ENCODE data around the gene ZNF652.
A peak's percentile ranks its signal among the peaks of the same experiment; 100 is the strongest.

ZNF652 gene

DNA sequence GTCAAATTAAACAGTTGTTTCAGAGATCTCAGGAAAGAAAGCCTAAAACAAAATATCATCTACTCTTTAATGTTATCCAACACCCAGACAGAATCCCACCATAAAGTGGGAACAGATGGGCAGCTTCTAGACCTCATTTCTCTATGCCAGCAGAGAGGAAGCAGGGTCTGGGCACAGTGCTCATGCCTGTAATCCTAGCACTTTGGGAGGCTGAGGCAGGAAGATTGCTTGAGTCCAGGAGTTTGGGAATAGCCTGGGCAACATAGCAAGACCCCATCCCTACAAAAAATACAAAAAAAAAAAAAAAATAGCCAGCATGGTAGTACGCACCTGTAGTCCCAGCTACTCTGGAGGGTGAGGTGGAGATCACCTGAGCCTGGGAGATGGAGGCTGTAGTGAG lies 13.5 kb upstream of the ZNF652 start:
- no peaks in the 10 kb centered on the region for H3K27me3 ChIP-seq
- TF ChIP-seq, protein P1, sequence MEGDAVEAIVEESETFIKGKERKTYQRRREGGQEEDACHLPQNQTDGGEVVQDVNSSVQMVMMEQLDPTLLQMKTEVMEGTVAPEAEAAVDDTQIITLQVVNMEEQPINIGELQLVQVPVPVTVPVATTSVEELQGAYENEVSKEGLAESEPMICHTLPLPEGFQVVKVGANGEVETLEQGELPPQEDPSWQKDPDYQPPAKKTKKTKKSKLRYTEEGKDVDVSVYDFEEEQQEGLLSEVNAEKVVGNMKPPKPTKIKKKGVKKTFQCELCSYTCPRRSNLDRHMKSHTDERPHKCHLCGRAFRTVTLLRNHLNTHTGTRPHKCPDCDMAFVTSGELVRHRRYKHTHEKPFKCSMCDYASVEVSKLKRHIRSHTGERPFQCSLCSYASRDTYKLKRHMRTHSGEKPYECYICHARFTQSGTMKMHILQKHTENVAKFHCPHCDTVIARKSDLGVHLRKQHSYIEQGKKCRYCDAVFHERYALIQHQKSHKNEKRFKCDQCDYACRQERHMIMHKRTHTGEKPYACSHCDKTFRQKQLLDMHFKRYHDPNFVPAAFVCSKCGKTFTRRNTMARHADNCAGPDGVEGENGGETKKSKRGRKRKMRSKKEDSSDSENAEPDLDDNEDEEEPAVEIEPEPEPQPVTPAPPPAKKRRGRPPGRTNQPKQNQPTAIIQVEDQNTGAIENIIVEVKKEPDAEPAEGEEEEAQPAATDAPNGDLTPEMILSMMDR (IDR thresholded peaks at IDR 0.05), result no peak
- peaks cover 18% of the 10 kb centered on the region in 2 experiments for H3K4me1 ChIP-seq (ENCODE audit: control insufficient read depth in 1 of 2, insufficient read depth in 1 of 2, low read depth in 1 of 2, low read length in 1 of 2)
- H3K36me3 ChIP-seq, result no peaks in the 10 kb centered on the region
- H3K4me3 ChIP-seq (ENCODE audit: low read depth in 1 of 2, low read length in 1 of 2), result no peak overlapping the region
- H3K27ac ChIP-seq, result no peak overlapping the region
- H3K9me3 ChIP-seq, result no peaks in the 10 kb centered on the region

DNA sequence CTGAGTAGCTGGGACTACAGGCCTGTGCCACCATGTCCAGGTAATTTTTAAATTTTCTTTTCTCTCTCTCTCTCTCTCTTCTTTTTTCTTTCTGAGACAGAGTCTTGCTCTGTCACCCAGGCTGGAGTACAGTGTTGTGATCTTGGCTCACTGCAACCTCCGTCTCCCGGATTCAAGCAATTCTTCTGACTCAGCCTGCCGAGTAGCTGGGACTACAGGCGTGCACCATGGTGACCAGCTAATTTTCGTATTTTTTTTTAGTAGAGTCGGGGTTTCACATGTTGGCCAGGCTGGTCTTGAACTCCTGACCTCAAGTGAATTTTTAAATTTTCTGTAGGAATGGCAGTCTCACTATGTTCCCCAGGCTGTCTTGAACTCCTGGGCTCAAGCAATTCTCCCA lies 11.1 kb upstream of the ZNF652 start:
- TF ChIP-seq, protein P1 (IDR thresholded peaks at IDR 0.05), result no peak
- no peak overlapping the region for H3K27ac ChIP-seq
- no peak overlapping the region for H3K4me3 ChIP-seq (ENCODE audit: low read depth in 1 of 2, low read length in 1 of 2)
- H3K36me3 ChIP-seq, result no peaks in the 10 kb centered on the region
- no peaks in the 10 kb centered on the region for H3K27me3 ChIP-seq
- peaks cover 17 to 19% of the 10 kb centered on the region in 2 experiments for H3K4me1 ChIP-seq (ENCODE audit: control insufficient read depth in 1 of 2, insufficient read depth in 1 of 2, low read depth in 1 of 2, low read length in 1 of 2)
- H3K9me3 ChIP-seq, result no peaks in the 10 kb centered on the region

DNA sequence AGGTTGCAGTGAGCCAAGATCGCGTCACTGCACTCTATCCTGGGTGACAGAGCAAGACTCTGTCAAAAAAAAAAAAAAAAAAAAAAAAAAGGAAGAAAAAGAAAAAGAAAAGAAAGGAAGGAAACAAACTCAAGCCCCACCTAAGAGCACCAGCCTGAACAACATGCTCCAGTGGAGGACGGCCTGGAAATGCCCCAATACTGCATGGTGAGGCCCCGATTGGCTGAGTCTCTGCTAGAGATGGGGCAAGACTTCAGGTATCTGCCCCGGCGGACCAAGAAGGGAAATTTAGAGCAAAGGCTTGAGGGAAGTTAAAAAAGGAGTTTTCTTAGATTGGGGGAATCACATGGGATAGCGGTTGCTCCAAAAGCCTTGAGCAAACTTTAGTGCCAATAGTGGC lies 10.4 kb upstream of the ZNF652 start:
- no peak overlapping the region for H3K27ac ChIP-seq
- peaks cover 17 to 19% of the 10 kb centered on the region in 2 experiments for H3K4me1 ChIP-seq (ENCODE audit: control insufficient read depth in 1 of 2, insufficient read depth in 1 of 2, low read depth in 1 of 2, low read length in 1 of 2)
- H3K36me3 ChIP-seq, result no peaks in the 10 kb centered on the region
- H3K9me3 ChIP-seq, result no peaks in the 10 kb centered on the region
- no peaks in the 10 kb centered on the region for H3K27me3 ChIP-seq
- TF ChIP-seq, protein P1 (IDR thresholded peaks at IDR 0.05), result no peak
- H3K4me3 ChIP-seq (ENCODE audit: low read depth in 1 of 2, low read length in 1 of 2), result no peak overlapping the region

DNA sequence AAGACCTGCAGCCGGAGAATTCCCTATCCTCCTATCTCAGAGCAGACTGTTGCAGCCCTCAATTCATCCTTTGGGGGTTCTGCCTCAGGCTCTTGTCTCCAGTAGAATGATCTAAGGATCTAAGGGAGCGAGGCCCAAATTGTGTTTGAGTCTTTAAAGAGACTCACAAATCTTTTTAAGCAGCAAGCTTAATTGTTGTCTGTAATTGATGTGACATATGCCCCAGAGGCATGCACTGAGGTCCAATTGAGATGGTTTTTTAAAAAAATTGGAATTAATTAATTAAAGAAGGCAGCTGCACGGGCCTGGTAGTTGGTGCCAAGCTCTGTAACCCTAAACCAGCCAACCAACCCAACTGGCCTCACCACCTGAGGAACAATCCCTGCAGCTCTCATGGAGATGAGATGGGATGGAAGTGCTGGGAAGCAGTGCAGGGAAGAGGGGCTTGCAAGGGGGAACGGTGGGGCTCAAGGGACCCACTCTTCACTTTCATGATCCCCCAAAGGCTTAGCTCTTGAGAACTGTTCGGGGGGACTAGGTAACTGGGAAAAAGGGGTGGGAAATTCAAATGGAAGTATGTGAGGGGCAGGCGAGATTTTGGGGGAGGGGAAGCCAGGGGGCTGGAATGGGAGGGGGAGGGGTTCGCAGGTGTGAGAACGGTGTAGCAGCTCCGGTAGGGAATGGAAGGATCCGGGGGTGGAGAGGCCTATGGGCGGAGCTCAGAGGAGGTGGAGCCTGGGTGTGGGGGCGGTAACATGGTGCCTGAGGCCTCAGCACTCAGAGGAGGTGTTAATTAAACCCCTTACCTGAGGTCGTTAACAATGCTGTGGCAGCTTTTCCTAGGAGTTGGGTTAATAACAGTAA lies 9.2 kb upstream of the ZNF652 start:
- Histone ChIP-seq H3K27me3 (no peaks in the 10 kb centered on the region), H3K27ac (peak overlapping the region; percentile 56)

DNA sequence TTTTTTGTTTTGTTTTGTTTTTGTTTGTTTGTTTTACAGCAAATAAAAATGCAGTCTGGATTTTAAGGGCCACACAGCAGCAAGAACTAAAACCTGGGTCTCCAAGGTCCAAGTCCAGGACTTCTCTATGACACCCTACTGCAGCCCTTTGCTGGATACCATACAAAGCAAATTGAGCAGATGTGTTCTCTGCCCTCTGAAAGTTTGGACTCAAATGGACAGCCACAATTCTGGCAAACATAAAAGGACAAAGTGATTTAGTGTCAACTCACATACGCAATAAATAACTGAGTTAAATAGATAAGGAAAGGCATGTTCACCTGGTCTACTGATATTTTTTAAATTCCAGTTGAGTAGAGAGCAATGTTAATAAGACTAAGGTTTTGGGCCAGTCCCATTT lies 7.7 kb upstream of the ZNF652 start:
- peaks cover 17 to 19% of the 10 kb centered on the region in 2 experiments for H3K4me1 ChIP-seq (ENCODE audit: control insufficient read depth in 1 of 2, insufficient read depth in 1 of 2, low read depth in 1 of 2, low read length in 1 of 2)

More for the DNA sequence above, 9.2 kb upstream of the ZNF652 start:
- Histone ChIP-seq H3K36me3 (no peaks in the 10 kb centered on the region), H3K4me1 (ENCODE audit: control insufficient read depth in 1 of 2, insufficient read depth in 1 of 2, low read depth in 1 of 2, low read length in 1 of 2) (peaks cover 17 to 19% of the 10 kb centered on the region in 2 experiments), H3K4me3 (ENCODE audit: low read depth in 1 of 2, low read length in 1 of 2) (no peak overlapping the region), H3K9me3 (no peaks in the 10 kb centered on the region)
- TF ChIP-seq, protein P1 (IDR thresholded peaks at IDR 0.05), result no peak

More for the DNA sequence above, 7.7 kb upstream of the ZNF652 start:
- Histone ChIP-seq H3K36me3 (no peaks in the 10 kb centered on the region), H3K27ac (no peak overlapping the region), H3K27me3 (no peaks in the 10 kb centered on the region), H3K4me3 (ENCODE audit: low read depth in 1 of 2, low read length in 1 of 2) (no peak overlapping the region), H3K9me3 (no peaks in the 10 kb centered on the region)
- TF ChIP-seq, protein P1 (IDR thresholded peaks at IDR 0.05), result no peak
